HG03432 (cell line): ENCODE results near the gene BTBD2.
"Not testable (repeated sequence)": the region's sequence is repeated elsewhere in the genome, so short reads cannot be mapped to it uniquely, and the experiment has no call there.

Experiments used
- ATAC-seq: cut with Tn5 transposase; IDR thresholded peaks from one replicate; pipeline ENCODE4 v1.9.1; 2021; ENCODE audit warnings: mild to moderate bottlenecking, moderate library complexity; ENCODE audit not compliant: unreplicated experiment

BTBD2 gene

DNA sequence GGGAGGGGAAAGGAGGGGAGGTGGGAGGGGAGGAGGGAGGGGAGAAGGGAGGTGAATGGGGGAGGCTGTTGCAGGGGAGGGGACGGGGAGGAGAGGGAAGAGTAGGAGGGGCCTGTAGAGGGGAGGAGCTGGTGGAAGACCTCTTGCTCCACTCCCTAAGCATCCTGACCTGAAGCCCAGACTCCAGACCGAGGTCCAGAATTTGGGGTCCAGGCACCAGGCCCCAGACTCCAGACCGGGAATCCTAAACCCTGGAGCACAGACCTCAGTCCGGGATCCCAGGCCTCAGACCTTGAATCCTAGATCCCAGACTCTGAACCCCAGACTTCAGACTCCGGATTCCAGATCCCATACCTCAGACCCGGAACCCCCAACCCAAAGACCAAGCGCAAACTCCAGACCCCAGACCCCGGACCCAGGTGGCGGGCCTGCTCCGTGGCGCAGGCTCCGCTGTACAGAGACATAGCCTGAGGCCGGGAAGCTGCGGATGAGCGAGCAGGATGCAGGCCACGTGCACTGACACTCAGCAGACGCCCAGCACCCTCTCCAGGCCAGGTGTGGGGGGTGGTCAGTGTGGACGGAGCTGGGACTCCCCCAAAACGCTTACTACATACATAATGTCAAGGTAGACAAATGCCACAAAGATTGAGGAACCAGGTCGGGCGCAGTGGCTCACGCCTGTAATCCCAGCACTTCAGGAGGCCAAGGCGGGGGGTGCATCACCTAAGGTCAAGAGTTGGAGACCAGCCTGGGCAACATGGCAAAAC lies 710 bp upstream of the BTBD2 start:
- no peak for ATAC-seq

- ATAC-seq = no peak
These were observed 545 bp downstream of the BTBD2 start for GRCh38 chr19:2014731-2015607.

GRCh38 chr19:2014131-2014571 lies 1.4 kb downstream of the BTBD2 start:
- ATAC-seq = no peak

DNA sequence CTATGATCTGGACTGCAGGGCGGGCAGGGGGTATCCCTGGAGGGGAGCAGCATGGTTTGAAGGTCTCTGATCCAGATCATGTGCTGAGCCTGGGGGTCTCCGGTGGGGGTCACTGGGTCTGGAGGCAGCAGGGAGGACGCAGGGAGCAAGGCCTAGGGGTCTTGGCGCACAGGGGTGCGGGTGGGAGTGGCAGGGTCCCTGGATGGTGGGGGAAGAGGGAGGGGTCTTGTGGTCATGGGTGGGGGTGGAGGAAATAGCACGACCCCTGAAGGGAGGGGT lies 1.9 kb downstream of the BTBD2 start:
- ATAC-seq = no peak

DNA sequence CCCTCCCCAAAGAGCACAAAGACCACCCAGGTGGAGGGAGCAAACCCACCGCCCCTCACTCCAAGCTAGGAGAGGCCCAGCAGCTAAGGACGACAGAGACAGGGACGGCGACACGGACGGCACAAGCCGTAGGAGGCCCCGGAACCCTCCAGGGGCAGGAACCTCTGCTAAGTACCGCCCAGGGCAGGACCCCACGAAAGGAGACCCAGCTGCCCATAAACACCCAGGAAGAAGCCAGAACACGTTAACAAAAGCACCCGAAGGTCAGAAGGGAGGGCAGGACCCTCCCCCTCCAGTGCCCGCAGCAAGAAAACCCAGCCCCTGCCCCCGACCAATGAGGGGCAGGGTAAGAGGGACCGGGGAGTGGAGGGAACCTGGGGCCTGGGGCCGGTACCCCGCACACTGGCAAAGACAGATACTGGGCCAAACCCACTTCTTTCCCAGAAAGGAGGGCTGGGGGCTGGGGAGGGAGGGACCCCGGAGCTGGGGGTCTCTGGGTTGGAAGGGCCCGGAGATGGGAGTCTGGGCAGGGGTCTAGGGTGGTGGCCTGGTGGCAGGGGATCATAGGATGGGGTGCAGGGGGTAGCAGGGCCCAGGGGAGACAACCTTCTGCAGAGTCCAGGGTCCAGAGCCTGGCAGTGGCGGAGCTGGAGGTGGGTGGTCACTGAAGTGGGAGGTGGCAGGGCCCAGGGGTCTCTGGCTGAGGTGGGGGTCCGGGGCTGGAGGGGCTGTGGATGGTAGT lies 2.4 kb downstream of the BTBD2 start:
- no peak for ATAC-seq

- no peak for ATAC-seq
These were observed 4.3 kb downstream of the BTBD2 start for GRCh38 chr19:2011169-2011568.

GRCh38 chr19:2010135-2010668 lies 5.3 kb downstream of the BTBD2 start:
- ATAC-seq = no peak

DNA sequence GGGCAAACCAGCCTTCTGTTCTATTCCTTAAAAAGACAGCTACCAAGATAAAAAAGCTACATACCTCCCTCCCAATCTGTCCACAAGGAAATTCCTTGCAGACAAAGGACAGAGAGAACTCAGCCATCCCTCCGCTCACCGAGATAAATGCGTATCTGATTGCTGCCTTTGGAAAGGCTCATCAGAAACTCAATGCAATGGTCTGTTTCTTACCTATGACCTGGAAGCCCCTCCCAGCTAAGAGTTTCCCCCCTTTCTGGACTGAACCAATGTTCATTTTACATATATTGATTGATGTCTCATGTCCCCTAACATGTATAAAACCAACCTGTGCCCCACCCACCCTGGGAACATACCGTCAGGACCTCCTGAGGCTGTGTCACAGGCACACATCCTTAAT lies 11.6 kb downstream of the BTBD2 start:
- no peak for ATAC-seq

- no peak for ATAC-seq
These were observed 15.5 kb downstream of the BTBD2 start for GRCh38 chr19:1999856-2000515.

- ATAC-seq = no peak
These were observed 16.5 kb downstream of the BTBD2 start for GRCh38 chr19:1998712-1999708.

- no peak for ATAC-seq
These were observed 17.9 kb downstream of the BTBD2 start for GRCh38 chr19:1997353-1998233.

- ATAC-seq = no peak
These were observed 22.7 kb downstream of the BTBD2 start for GRCh38 chr19:1992759-1993260.

- ATAC-seq = no peak
These were observed 24.2 kb downstream of the BTBD2 start for GRCh38 chr19:1991018-1991913.

GRCh38 chr19:1990230-1991017 lies 25.1 kb downstream of the BTBD2 start:
- no peak for ATAC-seq

GRCh38 chr19:1989513-1990229 lies 25.8 kb downstream of the BTBD2 start:
- no peak for ATAC-seq

- not testable (repeated sequence) for ATAC-seq
These were observed 27.1 kb downstream of the BTBD2 start for GRCh38 chr19:1988464-1988863.
